Astrocyte (in vitro differentiated cells and primary cell): Measurements from ENCODE around the gene FARS2. TPM values are rescaled to one million over a fixed set of nuclear protein-coding genes. Genes with fewer than 3 reads are reported as not detected.
"Not testable (repeated sequence)": the region's sequence is repeated elsewhere in the genome, so short reads cannot be mapped to it uniquely, and the experiment has no call there.

Experiments used
- DNase-seq: peaks from one replicate; pipeline ENCODE4 v3.0.0-alpha.2; 2010; ENCODE audit warnings: low read depth
- FAIRE-seq: peaks from 2 replicates; lab custom pipeline; 2011; peaks lifted over from hg19 to GRCh38; lab: Jason Lieb, UNC
- H2AFZ ChIP-seq: 2 replicates; pipeline ENCODE4 v1.6.0; 2012; ENCODE audit warnings: low read depth, low read length, inconsistent platforms
- H3K27ac ChIP-seq: 2 replicates; pipeline ENCODE4 v1.5.1; 2011; ENCODE audit warnings: low read depth, low read length, inconsistent platforms
- H3K27me3 ChIP-seq: 2 replicates; pipeline ENCODE4 v1.6.0; 2011; ENCODE audit warnings: low read length, inconsistent platforms; ENCODE audit not compliant: insufficient read depth
- H3K36me3 ChIP-seq: 2 replicates; pipeline ENCODE4 v1.5.1; 2011; ENCODE audit warnings: low read length, inconsistent platforms; ENCODE audit not compliant: insufficient read depth
- H3K4me1 ChIP-seq: 2 replicates; pipeline ENCODE4 v1.5.1; 2011; ENCODE audit warnings: low read length, inconsistent platforms; ENCODE audit not compliant: insufficient read depth
- H3K4me2 ChIP-seq: 2 replicates; pipeline ENCODE4 v1.6.0; 2012; ENCODE audit warnings: low read length, inconsistent platforms
- H3K4me3 ChIP-seq: 2 replicates; pipeline ENCODE4 v1.5.1; 2011; ENCODE audit warnings: low read depth, mild to moderate bottlenecking, low read length, inconsistent platforms; ENCODE audit not compliant: insufficient read depth
- H3K79me2 ChIP-seq: 2 replicates; pipeline ENCODE4 v1.6.0; 2012; ENCODE audit warnings: mild to moderate bottlenecking, low read length, inconsistent platforms; ENCODE audit not compliant: insufficient read depth
- H3K9ac ChIP-seq: 2 replicates; pipeline ENCODE4 v1.6.0; 2012; ENCODE audit warnings: mild to moderate bottlenecking, low read length, inconsistent platforms
- H3K9me3 ChIP-seq: 2 replicates; pipeline ENCODE4 v1.5.1; 2012; ENCODE audit warnings: low read depth, mild to moderate bottlenecking, low read length, inconsistent platforms; ENCODE audit not compliant: insufficient read depth
- H4K20me1 ChIP-seq: 2 replicates; pipeline ENCODE4 v1.6.0; 2012; ENCODE audit warnings: low read length, inconsistent platforms; ENCODE audit not compliant: insufficient read depth
- H3K27ac Mint-ChIP-seq: one replicate; pipeline ENCODE4 v1.8.0; 2021; ENCODE audit warnings: mild to moderate bottlenecking, mixed read lengths; ENCODE audit not compliant: unreplicated experiment
- H3K27me3 Mint-ChIP-seq: one replicate; pipeline ENCODE4 v1.8.0; 2021; ENCODE audit warnings: low read depth, mixed read lengths; ENCODE audit not compliant: unreplicated experiment
- H3K36me3 Mint-ChIP-seq: one replicate; pipeline ENCODE4 v1.8.0; 2021; ENCODE audit warnings: low read depth, mixed read lengths; ENCODE audit not compliant: unreplicated experiment
- H3K4me1 Mint-ChIP-seq: one replicate; pipeline ENCODE4 v1.8.0; 2021; ENCODE audit warnings: low read depth, mixed read lengths; ENCODE audit not compliant: unreplicated experiment
- H3K4me3 Mint-ChIP-seq: one replicate; pipeline ENCODE4 v1.8.0; 2021; ENCODE audit warnings: mild to moderate bottlenecking, moderate library complexity, mixed read lengths; ENCODE audit not compliant: unreplicated experiment
- H3K9me3 Mint-ChIP-seq: one replicate; pipeline ENCODE4 v1.8.0; 2021; ENCODE audit warnings: mild to moderate bottlenecking, mixed read lengths; ENCODE audit not compliant: unreplicated experiment
- EZH2 ChIP-seq: IDR thresholded peaks from 2 replicates; pipeline ENCODE4 v1.6.1; 2012; ENCODE audit warnings: mild to moderate bottlenecking, low read length, inconsistent platforms; ENCODE audit not compliant: insufficient read depth
- total RNA-seq: library from RNA; stranded (reverse); gene quantifications from 2 replicates; pipeline ENCODE4 v1.2.1, GENCODE V29; 2021
- TF ChIP-seq, protein P1 (sequence below): IDR thresholded peaks from 2 replicates; pipeline ENCODE4 v1.5.1; 2011; ENCODE audit warnings: low read depth, mild to moderate bottlenecking, inconsistent platforms, low read length, moderate library complexity; ENCODE audit not compliant: insufficient read depth

FARS2 gene
- total RNA-seq, 1 donor from 2014 or later, result 13.3 TPM

DNA sequence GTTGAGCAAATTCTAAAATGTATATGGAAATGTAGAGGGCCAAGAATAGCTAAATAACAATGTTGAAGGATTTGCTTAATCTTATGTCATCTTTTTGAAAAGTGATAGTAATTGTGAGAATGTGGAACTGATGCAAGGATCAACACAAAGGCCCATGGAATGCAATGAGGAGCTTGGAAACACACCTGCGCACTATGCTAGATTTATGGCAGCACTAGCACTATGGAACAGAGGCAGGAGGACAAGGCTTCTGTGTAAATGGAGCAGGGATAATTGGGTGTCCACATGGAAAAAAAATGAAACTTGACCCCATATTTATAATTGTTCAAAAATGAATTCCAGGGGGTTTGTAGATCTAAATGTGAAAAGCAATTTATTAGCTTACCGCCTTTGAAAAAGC is 298.3 kb downstream of the FARS2 start:
- H3K79me2 ChIP-seq, result no peaks in the 10 kb centered on the region
- H3K4me2 ChIP-seq, result no peak overlapping the region
- H4K20me1 ChIP-seq, result no peaks in the 10 kb centered on the region
- Mint-ChIP-seq H3K4me1 (no peaks in the 10 kb centered on the region), H3K27me3 (no peaks in the 10 kb centered on the region), H3K4me3 (no peak overlapping the region), H3K9me3 (no peaks in the 10 kb centered on the region), H3K27ac (no peak overlapping the region), H3K36me3 (no peaks in the 10 kb centered on the region)
- no peaks in the 10 kb centered on the region for H3K27me3 ChIP-seq
- H3K9ac ChIP-seq, result no peak overlapping the region
- H2AFZ ChIP-seq, result no peak overlapping the region
- no peak for TF ChIP-seq EZH2
- TF ChIP-seq, protein P1, sequence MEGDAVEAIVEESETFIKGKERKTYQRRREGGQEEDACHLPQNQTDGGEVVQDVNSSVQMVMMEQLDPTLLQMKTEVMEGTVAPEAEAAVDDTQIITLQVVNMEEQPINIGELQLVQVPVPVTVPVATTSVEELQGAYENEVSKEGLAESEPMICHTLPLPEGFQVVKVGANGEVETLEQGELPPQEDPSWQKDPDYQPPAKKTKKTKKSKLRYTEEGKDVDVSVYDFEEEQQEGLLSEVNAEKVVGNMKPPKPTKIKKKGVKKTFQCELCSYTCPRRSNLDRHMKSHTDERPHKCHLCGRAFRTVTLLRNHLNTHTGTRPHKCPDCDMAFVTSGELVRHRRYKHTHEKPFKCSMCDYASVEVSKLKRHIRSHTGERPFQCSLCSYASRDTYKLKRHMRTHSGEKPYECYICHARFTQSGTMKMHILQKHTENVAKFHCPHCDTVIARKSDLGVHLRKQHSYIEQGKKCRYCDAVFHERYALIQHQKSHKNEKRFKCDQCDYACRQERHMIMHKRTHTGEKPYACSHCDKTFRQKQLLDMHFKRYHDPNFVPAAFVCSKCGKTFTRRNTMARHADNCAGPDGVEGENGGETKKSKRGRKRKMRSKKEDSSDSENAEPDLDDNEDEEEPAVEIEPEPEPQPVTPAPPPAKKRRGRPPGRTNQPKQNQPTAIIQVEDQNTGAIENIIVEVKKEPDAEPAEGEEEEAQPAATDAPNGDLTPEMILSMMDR, result no peak
- H3K27ac ChIP-seq, result no peak overlapping the region
- no peak for DNase-seq
- no peaks in the 10 kb centered on the region for H3K36me3 ChIP-seq
- H3K9me3 ChIP-seq, result no peaks in the 10 kb centered on the region
- H3K4me3 ChIP-seq, result no peak overlapping the region
- H3K4me1 ChIP-seq, result no peaks in the 10 kb centered on the region
- no peak for FAIRE-seq

DNA sequence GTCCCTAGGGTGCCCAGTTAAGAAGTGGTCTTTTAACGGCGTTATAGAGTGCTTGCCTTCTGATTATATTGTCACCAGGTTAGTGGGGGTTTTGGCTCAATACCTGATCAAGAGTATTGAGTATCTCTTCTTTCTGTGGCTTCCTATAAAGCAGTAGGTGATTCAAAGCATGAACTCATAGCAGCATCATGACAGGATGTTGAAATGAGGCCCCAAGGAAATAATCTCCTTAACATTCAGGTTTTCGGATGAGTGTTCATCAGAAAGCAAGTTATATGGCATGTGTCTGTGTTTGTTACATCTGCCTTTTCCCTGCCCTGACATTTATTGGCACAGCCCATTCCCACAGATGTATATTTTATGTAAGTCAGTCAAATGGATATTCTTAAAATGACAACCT is 301.0 kb downstream of the FARS2 start:
- no peak overlapping the region for H3K4me3 Mint-ChIP-seq
- no peak for TF ChIP-seq EZH2
- TF ChIP-seq, protein P1, result no peak
- Histone ChIP-seq H3K9ac (no peak overlapping the region), H3K4me2 (no peak overlapping the region), H3K36me3 (no peaks in the 10 kb centered on the region), H3K9me3 (no peaks in the 10 kb centered on the region), H3K4me1 (no peaks in the 10 kb centered on the region), H3K79me2 (no peaks in the 10 kb centered on the region), H3K27ac (no peak overlapping the region), H4K20me1 (no peaks in the 10 kb centered on the region), H2AFZ (no peak overlapping the region), H3K4me3 (no peak overlapping the region), H3K27me3 (no peaks in the 10 kb centered on the region)
- H3K9me3 Mint-ChIP-seq, result no peaks in the 10 kb centered on the region
- DNase-seq (no peak), FAIRE-seq (no peak)
- no peaks in the 10 kb centered on the region for H3K36me3 Mint-ChIP-seq
- H3K27me3 Mint-ChIP-seq, result no peaks in the 10 kb centered on the region
- H3K27ac Mint-ChIP-seq, result no peak overlapping the region
- H3K4me1 Mint-ChIP-seq, result no peaks in the 10 kb centered on the region

DNA sequence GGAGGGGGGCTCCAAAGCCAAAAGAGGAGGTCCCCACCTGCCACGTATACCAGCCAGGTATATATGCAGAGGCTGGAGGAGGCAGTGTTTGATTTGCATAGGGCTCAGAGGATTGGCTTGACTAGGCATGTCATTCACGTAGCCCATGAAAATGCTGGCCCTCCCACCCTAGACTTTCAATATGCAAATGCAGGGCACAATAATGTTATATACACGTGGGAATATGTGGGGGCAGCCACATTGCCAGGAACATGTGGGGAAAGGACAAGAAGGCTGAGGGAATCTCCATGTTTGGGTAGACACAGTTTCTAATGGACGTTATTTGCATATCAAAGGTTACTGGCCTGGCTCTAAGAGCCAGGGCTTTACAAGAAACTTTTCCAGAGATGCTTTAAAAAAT is 301.8 kb downstream of the FARS2 start:
- Mint-ChIP-seq H3K9me3 (no peaks in the 10 kb centered on the region), H3K4me1 (no peaks in the 10 kb centered on the region), H3K27me3 (no peaks in the 10 kb centered on the region), H3K4me3 (no peak overlapping the region), H3K36me3 (no peaks in the 10 kb centered on the region), H3K27ac (no peak overlapping the region)
- no peaks in the 10 kb centered on the region for H3K36me3 ChIP-seq
- no peak for TF ChIP-seq EZH2
- TF ChIP-seq, protein P1, result no peak
- no peak overlapping the region for H2AFZ ChIP-seq
- no peak overlapping the region for H3K4me3 ChIP-seq
- H3K4me2 ChIP-seq, result no peak overlapping the region
- H4K20me1 ChIP-seq, result peaks cover 5% of the 10 kb centered on the region
- H3K4me1 ChIP-seq, result no peaks in the 10 kb centered on the region
- no peaks in the 10 kb centered on the region for H3K27me3 ChIP-seq
- H3K9ac ChIP-seq, result no peak overlapping the region
- FAIRE-seq (no peak), DNase-seq (no peak)
- no peaks in the 10 kb centered on the region for H3K9me3 ChIP-seq
- H3K79me2 ChIP-seq, result no peaks in the 10 kb centered on the region
- no peak overlapping the region for H3K27ac ChIP-seq

DNA sequence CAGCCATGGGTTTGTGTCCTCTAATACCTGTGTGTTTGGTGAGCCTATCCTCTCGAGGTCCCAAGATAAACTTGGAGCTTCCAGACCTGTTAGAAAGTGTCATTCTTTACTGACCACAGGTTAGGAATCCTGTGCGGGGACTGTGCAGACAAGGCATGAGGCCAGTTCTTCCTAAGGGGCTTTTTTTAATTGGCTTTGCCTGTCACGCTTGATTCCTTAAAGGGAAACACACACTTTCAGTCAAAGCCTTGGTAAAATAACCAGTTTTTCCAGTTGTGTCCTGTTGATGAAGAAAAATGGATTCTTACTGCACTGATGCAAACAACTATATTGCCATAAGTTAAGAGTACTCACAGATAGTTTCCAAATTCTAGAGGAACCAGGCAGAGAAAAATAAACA is 303.4 kb downstream of the FARS2 start:
- not testable (repeated sequence) for H4K20me1 ChIP-seq, H3K4me3 ChIP-seq, H3K36me3 Mint-ChIP-seq, FAIRE-seq, H3K27ac Mint-ChIP-seq, H3K36me3 ChIP-seq, H3K9me3 Mint-ChIP-seq, H3K27me3 ChIP-seq, H3K9me3 ChIP-seq, H3K79me2 ChIP-seq, H3K4me1 Mint-ChIP-seq, H2AFZ ChIP-seq, H3K4me3 Mint-ChIP-seq, H3K9ac ChIP-seq, H3K27ac ChIP-seq, H3K4me2 ChIP-seq, H3K27me3 Mint-ChIP-seq, H3K4me1 ChIP-seq
- DNase-seq, result peak; percentile 2
